Spleen (tissue), 11 donors: ENCODE measurements around the gene SDC3. TPM values are rescaled to one million over a fixed set of nuclear protein-coding genes. Genes with fewer than 3 reads are reported as not detected.
"Not testable (repeated sequence)": the region's sequence is repeated elsewhere in the genome, so short reads cannot be mapped to it uniquely, and the experiment has no call there.

Source experiments
- DNase-seq: peaks from one replicate; pipeline ENCODE4 v3.0.0-alpha.2; 2020
- H3K27ac ChIP-seq, 8 donors: fragments of 200-600 bp; sonication (generic) in 7 of 8; 1 replicate in 4 of 8; 2 replicates in 4 of 8; pipeline versions ENCODE4 v1.5.0 to v1.8.0; 2016 to 2021; ENCODE audit warnings: inconsistent platforms in 4 of 8, mild to moderate bottlenecking in 4 of 8, moderate library complexity in 1 of 8
- H3K27me3 ChIP-seq, 7 donors: fragments of 200-600 bp; sonication (generic) in 6 of 7; replicated peaks in 1 of 7; 1 replicate in 4 of 7; 2 replicates in 3 of 7; pipeline versions ENCODE4 v1.5.0 to v1.8.0; 2016 to 2021; ENCODE audit warnings: inconsistent platforms in 3 of 7, mild to moderate bottlenecking in 1 of 7
- H3K36me3 ChIP-seq, 6 donors: fragments of 200-600 bp; sonication (generic) in 5 of 6; 1 replicate in 4 of 6; 2 replicates in 2 of 6; pipeline versions ENCODE4 v1.5.0 to v1.8.0; 2016 to 2021; ENCODE audit warnings: inconsistent platforms in 2 of 6
- H3K4me1 ChIP-seq, 6 donors: fragments of 200-600 bp; sonication (generic) in 5 of 6; 1 replicate in 3 of 6; 2 replicates in 3 of 6; pipeline versions ENCODE4 v1.5.0 to v1.8.0; 2016 to 2021; ENCODE audit warnings: inconsistent platforms in 3 of 6
- H3K4me3 ChIP-seq, 8 donors: fragments of 200-600 bp; sonication (generic) in 7 of 8; 1 replicate in 4 of 8; 2 replicates in 4 of 8; pipeline versions ENCODE4 v1.5.0 to v1.8.0; 2016 to 2021; ENCODE audit warnings: inconsistent platforms in 4 of 8, mild to moderate bottlenecking in 4 of 8, moderate library complexity in 2 of 8
- H3K9me3 ChIP-seq, 8 donors: fragments of 200-600 bp; sonication (generic) in 7 of 8; 1 replicate in 4 of 8; 2 replicates in 4 of 8; pipeline versions ENCODE4 v1.5.0 to v1.8.0; 2016 to 2021; ENCODE audit warnings: inconsistent platforms in 4 of 8
- POLR2A ChIP-seq, 3 donors: fragments of 450-650 bp; IDR thresholded peaks; one replicate each; pipeline ENCODE4 v1.5.1; 2017; ENCODE audit warnings: antibody characterized with exemption in 3 of 3, mild to moderate bottlenecking in 1 of 3
- POLR2AphosphoS5 ChIP-seq, 3 donors: sonication (generic); formaldehyde crosslinking; IDR thresholded peaks; one replicate each; pipeline ENCODE4 v1.5.1; 2017; ENCODE audit warnings: antibody characterized with exemption in 3 of 3
- WGBS, 5 donors: extraction: QIAGEN DNeasy Blood & Tissue Kit in 3 of 5; methylation state at CpG; one replicate each; pipeline versions ENCODE4 v1.1.5 to v1.1.7; 2013 to 2018; 5-methylcytosine and 5-hydroxymethylcytosine counted together
- intact Hi-C: fragments of 100-400 bp; cut with DNase I; formaldehyde crosslinking; loops from one replicate; pipeline ENCODE4 v1.15.0; 2023; ENCODE audit warnings: low total_unique reads
- polyA plus RNA-seq, 3 donors: library from polyadenylated mRNA; stranded (reverse); fragments of 200-250 nt; gene quantifications; one replicate each; pipeline ENCODE4 v1.2.1, GENCODE V29; 2013
- total RNA-seq, 7 donors: library from RNA; depleted of rRNA in 3 of 7; stranded (reverse); fragments of >200 nt in 3 of 7; fragmentation: NEBNext Ultra II Directional in 4 of 7; extraction: Animal tissue kit (Norgen Biotek cat#: 25700) in 4 of 7; gene quantifications; one replicate each; pipeline versions ENCODE4 v1.1.0 to v1.2.1, GENCODE V29; 2016 to 2021
- TF ChIP-seq, protein P1 (sequence below), 11 experiments: fragments of 200-600 bp in 7 of 11; fragments of 450-650 bp in 4 of 11; sonication (generic) in 4 of 11; IDR thresholded peaks in 8 of 11; conservative IDR thresholded peaks in 3 of 11; 1 replicate in 7 of 11; 2 replicates in 4 of 11; pipeline versions ENCODE4 v1.4.0 to v1.8.0; 2016 to 2021; ENCODE audit warnings: antibody characterized with exemption in 11 of 11, inconsistent platforms in 4 of 11, mild to moderate bottlenecking in 1 of 11
- donor health status: healthy with polysubstance abuse.
- donor health status: DM: no; HTN: no; CAD: no; lungs with moderate emphysema.
- donor health status: DM: no; HTN: no; CAD: no.
- donor health status: Bipolar disorder and iron deficiency.
- donor health status: healthy.
- donor health status: DM: no; HTN: no; CAD: no.
- donor health status: DM: yes; HTN: yes; CAD: no.

SDC3 gene
- total and polyA plus RNA-seq, 10 donors = 8.0 to 347 (median 159) TPM

DNA sequence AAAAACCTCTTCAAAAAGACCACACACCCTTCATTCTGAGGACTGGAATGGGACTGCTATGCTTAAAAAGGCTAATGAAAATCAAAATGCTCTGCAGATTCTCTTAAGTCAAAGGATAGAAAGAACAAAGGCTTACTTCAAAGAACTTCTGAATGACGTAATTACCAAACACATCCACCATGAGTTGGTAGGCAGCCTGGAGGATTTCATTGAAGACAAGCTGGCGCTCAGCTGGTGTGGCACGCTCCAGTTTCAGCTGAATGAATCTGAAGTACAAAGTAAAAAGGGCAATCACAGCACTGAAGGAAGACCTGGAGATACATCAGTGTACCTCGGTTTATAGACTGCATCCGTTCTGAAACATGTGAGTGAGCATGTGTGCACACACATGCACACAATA is 43.5 kb upstream of the SDC3 start:
- no peaks in the 10 kb centered on the region for H3K9me3 ChIP-seq
- intact Hi-C loops = no loop called here
- H3K36me3 ChIP-seq = peaks cover 8 to 95% (median 73%) of the 10 kb centered on the region in 6 donors
- no peak overlapping the region for H3K27ac ChIP-seq
- H3K4me3 ChIP-seq = no peak overlapping the region
- WGBS, 5 donors = 79 to 94% (median 90%) methylated on average over 5 of the region's 5 CpGs
- no peaks in the 10 kb centered on the region for H3K27me3 ChIP-seq
- TF ChIP-seq POLR2AphosphoS5 (IDR thresholded peaks at IDR 0.05) = no peak
- H3K4me1 ChIP-seq = peaks cover 0 to 7% (median 0%) of the 10 kb centered on the region in 6 donors
- DNase-seq = no peak

GRCh38 chr1:30950700-30951099 is 42.1 kb upstream of the SDC3 start:
- H3K36me3 ChIP-seq = peaks cover 8 to 96% (median 78%) of the 10 kb centered on the region in 6 donors
- TF ChIP-seq POLR2AphosphoS5 (IDR thresholded peaks at IDR 0.05) = no peak
- TF ChIP-seq, protein P1, sequence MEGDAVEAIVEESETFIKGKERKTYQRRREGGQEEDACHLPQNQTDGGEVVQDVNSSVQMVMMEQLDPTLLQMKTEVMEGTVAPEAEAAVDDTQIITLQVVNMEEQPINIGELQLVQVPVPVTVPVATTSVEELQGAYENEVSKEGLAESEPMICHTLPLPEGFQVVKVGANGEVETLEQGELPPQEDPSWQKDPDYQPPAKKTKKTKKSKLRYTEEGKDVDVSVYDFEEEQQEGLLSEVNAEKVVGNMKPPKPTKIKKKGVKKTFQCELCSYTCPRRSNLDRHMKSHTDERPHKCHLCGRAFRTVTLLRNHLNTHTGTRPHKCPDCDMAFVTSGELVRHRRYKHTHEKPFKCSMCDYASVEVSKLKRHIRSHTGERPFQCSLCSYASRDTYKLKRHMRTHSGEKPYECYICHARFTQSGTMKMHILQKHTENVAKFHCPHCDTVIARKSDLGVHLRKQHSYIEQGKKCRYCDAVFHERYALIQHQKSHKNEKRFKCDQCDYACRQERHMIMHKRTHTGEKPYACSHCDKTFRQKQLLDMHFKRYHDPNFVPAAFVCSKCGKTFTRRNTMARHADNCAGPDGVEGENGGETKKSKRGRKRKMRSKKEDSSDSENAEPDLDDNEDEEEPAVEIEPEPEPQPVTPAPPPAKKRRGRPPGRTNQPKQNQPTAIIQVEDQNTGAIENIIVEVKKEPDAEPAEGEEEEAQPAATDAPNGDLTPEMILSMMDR (IDR thresholded peaks at IDR 0.05 in 8 of 11, conservative IDR thresholded peaks at IDR 0.05 in 3 of 11) = no peak
- TF ChIP-seq POLR2A (IDR thresholded peaks at IDR 0.05) = no peak
- no peak for DNase-seq
- H3K4me1 ChIP-seq = no peaks in the 10 kb centered on the region
- no peak overlapping the region for H3K4me3 ChIP-seq
- no peaks in the 10 kb centered on the region for H3K27me3 ChIP-seq
- intact Hi-C loops = no loop called here
- 95 to 99% (median 97%) methylated on average over 5 of the region's 5 CpGs for WGBS, 5 donors
- H3K27ac ChIP-seq = no peak overlapping the region
- H3K9me3 ChIP-seq = no peaks in the 10 kb centered on the region

GRCh38 chr1:30950053-30950452 is 41.5 kb upstream of the SDC3 start:
- Histone ChIP-seq H3K4me1 (no peaks in the 10 kb centered on the region), H3K36me3 (peaks cover 8 to 96% (median 84%) of the 10 kb centered on the region in 6 donors), H3K9me3 (no peaks in the 10 kb centered on the region), H3K4me3 (no peak overlapping the region), H3K27ac (no peak overlapping the region), H3K27me3 (no peaks in the 10 kb centered on the region)
- intact Hi-C loops = no loop called here
- no peak for DNase-seq
- 87 to 98% (median 91%) methylated on average over 5 of the region's 5 CpGs for WGBS, 5 donors
- no peak for TF ChIP-seq POLR2A (IDR thresholded peaks at IDR 0.05)
- TF ChIP-seq, protein P1 (IDR thresholded peaks at IDR 0.05 in 8 of 11, conservative IDR thresholded peaks at IDR 0.05 in 3 of 11) = no peak
- no peak for TF ChIP-seq POLR2AphosphoS5 (IDR thresholded peaks at IDR 0.05)

DNA sequence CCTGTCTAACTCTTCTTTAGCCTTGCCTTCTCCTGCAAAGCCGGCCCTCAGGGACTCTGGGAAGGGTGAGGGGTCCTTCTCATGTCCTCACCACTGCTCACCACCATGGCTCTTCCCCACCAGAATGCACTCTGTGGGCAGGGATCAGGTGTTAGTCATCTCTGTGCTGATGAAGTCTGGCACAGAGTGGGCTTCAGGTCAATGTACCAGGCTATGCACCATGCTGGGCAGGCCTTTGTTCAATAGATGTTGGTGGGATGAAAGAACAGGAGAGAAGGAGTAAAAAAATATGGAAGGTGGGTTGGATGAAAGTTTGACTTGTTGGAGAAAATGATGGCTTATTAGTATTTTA is 40.9 kb upstream of the SDC3 start:
- peaks cover 8 to 96% (median 85%) of the 10 kb centered on the region in 6 donors for H3K36me3 ChIP-seq
- H3K27ac ChIP-seq, H3K4me3 ChIP-seq, H3K9me3 ChIP-seq, DNase-seq, H3K4me1 ChIP-seq, H3K27me3 ChIP-seq, intact Hi-C loops: not testable (repeated sequence)
- WGBS, 5 donors = 100% methylated on average over 1 of the region's 1 CpG; no CpG with 5 or more reads in 2 of the 5 donors

GRCh38 chr1:30948813-30949486 is 40.4 kb upstream of the SDC3 start:
- 91 to 100% (median 94%) methylated on average over 1 to 2 of the region's 5 CpGs for WGBS, 5 donors
- H3K4me1 ChIP-seq, H3K9me3 ChIP-seq, DNase-seq, H3K27ac ChIP-seq, intact Hi-C loops, H3K4me3 ChIP-seq, H3K27me3 ChIP-seq: not testable (repeated sequence)
- H3K36me3 ChIP-seq = peaks cover 8 to 96% (median 85%) of the 10 kb centered on the region in 6 donors
